GM18861 (cell line): ENCODE data around the gene CST4.
"Not testable (repeated sequence)": the region's sequence is repeated elsewhere in the genome, so short reads cannot be mapped to it uniquely, and the experiment has no call there.

Experiments used
- ATAC-seq: cut with Tn5 transposase; IDR thresholded peaks from one replicate; pipeline ENCODE4 v1.9.1; 2021; ENCODE audit not compliant: unreplicated experiment

CST4 gene

GRCh38 chr20:23662276-23662870, 26.5 kb downstream of the CST4 start:
- no peak for ATAC-seq

DNA sequence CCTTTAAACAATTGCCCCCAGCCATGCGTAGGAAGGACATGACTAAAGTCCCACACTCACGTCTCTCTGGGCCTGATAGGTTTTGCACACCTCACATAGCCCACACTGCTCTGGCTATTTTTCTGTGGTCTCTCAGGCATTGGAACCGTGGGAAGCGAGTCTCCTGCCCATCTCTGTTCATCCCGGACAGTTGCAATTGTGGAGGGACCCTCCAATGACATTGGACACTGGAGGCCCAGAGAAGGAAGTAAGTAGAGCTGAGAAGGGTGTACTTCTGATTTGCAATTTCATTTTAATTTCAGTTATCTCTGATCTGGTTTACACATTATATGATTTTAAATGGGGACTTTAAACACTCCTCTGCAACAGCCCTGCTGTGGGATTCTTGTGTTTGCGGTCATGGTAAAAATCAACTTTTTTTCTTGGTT, 27.8 kb downstream of the CST4 start:
- no peak for ATAC-seq

DNA sequence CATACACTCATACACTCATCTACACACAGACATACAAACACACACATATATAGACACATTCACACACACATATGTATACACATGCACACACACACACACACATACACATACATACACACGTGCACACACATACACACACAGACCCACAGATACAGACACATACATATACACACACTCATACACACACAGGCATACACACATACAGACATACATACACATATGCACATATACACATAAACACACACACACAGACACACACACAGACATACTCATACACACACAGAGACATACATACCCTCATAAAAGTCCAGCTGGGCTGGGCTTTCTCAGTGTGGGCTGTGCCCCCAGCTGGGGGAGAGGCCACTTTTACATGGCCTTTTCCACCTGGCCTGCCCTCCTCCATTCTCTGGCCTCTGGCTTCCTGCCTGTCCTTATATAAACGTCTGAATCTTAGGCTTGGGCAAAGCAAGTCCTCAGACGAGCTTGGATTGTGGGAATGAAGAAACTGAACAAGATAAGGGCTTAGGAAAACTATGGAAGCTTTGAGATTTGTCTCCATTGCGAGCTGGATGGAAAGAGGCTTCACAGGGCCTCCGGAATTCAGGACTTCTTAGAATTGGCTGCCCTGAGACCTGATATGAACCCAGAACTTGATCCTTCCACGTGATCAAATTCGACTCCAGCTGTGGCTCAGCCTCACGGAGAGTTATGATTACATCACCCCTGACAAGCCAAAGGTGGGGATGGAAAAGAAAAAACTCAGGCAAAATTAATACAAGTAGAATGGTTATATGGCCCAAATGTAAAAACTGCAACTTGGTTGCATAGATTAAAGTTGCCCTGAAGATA, 28.6 kb downstream of the CST4 start:
- no peak for ATAC-seq

DNA sequence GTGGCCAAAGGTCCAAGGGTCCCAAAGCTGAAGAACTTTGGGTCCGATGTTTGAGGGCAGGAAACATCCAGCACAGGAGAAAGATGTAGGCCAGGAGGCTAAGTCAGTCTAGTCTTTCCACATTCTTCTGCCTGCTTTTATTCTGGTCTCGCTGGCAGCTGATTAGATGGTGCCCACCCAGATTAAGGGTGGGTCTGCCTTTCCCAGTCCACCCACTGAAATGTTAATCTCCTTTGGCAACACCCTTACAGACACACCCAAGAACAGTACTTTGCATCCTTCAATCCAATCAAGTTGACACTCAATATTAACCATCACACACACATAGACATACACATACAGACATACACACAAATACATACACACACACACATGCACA, 29.2 kb downstream of the CST4 start:
- ATAC-seq, result not testable (repeated sequence)

GRCh38 chr20:23658989-23659609, 29.7 kb downstream of the CST4 start:
- ATAC-seq, result no peak

DNA sequence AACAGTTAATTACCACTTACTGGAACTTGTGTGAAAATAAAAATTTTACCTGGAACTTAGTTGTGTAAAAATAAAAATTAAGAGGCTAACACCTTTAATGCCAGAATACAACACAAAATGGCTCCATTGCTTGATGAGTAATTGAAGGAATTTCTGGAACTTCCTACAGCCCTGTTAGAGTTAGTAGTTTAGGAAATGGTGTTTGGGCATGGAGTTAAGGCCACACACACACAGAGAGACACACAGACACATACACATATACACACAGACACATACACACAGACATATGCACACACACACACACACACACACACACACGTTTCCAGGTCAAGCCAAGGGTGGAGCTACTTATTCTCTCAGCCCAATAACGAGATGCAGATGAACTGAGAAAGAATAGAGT, 30.5 kb downstream of the CST4 start:
- ATAC-seq, result no peak

DNA sequence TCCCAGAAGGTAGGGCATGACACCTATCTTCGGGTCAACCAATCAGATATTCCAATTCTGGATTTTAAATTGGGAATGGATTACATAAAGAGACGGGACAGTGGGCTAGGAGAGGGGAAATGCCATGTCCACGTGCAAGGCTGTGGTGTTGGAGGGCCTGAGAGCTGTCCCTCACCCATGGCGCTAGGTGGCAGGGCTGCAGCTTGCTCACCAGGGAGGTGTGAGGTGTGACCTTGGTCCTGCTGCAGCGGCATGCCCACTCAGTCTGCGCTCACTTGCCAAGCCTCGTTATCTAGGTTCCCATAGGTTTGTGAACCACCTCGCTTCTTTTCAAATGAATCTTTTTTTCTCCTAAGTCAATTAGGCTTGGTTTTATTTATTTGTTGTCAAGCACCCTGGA, 31.6 kb downstream of the CST4 start:
- no peak for ATAC-seq

DNA sequence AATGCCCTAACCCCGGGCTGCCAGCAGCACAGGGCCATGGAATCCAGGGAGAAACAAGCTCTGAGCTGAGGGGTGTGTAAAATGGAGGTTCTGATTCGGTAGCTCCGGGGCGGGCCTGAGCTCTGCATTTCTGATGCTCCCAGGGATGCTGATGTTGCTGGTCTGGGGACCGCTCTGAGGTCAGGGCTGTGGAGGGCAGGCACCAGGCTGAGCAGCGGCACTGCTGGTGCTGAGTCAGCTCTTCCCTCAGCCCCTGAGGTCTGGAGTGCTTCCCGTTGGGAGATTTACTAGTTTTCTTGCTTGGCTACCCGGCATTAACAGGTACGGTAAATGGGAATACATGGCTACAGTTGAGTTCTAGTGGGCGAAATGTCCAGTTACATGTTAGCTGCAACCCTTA, 32.5 kb downstream of the CST4 start:
- no peak for ATAC-seq

DNA sequence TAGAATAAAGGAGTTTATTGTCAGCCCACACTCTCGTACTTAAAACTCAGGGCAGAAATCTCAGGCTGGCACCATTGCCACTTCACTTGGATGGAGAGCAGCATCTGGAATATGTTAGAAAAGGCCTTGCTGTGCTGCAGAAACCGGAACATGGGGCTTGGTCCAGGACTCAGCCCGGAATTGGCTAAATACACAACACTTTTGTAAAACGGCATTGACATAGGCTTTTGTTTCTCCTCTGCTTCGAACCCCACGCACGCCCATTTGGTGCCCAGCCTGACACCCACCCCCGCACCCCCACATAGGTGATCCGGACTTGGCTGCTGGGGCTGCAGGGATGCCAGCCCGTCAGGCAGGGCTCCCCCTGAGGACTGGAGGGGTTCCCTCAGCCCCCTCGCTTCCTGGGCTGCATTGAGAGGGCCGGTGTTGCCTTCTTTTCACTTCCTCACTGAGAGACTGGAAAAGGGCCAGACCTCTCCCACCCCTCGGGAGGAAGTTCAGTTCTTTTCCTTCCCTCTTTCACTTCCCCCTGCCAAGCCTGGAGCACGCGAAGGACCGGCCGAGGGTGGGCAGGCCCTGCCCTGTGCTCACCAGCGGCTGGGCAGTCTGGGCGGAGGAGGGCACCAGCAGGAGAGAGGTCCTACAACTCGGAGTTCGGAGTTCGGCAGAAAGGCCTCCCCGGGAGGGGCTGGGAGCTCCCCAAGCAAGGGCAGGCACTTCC, 33.2 kb downstream of the CST4 start:
- no peak for ATAC-seq

- no peak for ATAC-seq
Measured at GRCh38 chr20:23654717-23655116, 34.1 kb downstream of the CST4 start.

GRCh38 chr20:23654000-23654399, 34.8 kb downstream of the CST4 start:
- no peak for ATAC-seq

DNA sequence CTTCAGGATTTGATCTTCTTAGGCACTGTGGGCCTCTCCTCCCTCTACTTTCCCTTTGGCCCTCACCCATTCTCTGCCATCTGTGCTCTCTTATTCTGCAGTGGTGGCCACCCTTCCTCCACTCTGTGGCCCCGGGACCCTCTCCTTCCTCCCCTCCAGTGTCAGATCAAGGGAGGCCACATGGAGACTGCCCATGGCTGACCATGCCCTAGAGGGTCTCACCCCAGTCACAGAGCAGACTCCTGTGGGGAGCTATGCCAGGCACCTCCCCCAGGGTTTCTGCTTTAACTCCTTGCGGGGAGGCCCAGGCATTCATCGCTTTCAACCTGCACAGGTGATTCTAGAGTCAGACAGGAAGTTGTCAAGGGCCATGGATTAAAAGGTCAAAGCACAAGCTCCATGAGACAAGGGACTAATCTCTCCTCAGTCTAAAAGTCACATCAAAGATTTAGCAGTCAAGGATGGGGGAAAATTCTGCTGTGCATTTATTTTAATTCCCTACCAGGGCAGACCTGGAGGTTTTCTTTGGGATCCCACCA, 35.4 kb downstream of the CST4 start:
- no peak for ATAC-seq

GRCh38 chr20:23652926-23653325, 35.9 kb downstream of the CST4 start:
- ATAC-seq, result no peak

DNA sequence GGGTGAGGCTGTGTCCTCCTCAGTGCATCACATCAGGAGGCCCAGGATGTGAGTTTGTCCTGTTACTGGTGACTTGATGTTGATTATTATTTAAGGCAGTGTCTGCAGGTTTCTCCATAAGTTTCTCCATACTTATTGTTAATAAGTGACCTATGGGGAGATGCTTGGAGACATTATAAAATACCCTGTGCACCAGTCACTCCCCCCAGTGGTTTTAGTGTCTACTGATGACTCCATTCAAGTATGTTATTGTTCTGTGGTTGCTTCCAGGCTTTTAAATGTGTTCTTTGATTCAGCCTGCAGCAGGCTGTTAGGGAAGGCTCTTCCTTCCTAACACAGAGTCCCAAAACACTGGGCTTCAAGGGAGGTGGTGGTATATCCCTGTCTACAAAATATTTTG, 36.5 kb downstream of the CST4 start:
- ATAC-seq, result no peak

GRCh38 chr20:23651117-23651516, 37.7 kb downstream of the CST4 start:
- ATAC-seq, result no peak

- ATAC-seq, result no peak
Measured at GRCh38 chr20:23649830-23650417, 38.9 kb downstream of the CST4 start.

DNA sequence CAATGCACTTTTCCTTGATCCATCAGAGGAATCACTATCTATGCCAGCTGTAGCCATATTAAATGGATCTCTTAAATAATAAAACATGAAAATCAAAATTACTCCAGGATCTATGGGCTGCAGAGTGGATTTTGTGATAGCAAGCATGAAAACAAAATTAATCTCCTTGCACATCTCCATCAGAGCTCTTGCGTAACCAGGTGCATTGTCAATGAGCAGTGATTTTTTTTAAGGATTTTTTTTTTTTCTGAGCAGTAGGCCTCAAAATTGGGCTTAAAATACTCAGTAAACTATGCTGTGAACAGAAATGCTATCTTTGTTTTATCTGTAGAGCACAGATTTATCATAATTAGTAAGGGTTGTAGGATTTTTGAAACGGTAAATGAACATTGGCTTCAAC, 39.6 kb downstream of the CST4 start:
- ATAC-seq, result no peak

GRCh38 chr20:23647346-23647745, 41.5 kb downstream of the CST4 start:
- no peak for ATAC-seq

- ATAC-seq, result no peak
Measured at GRCh38 chr20:23646106-23646873, 42.5 kb downstream of the CST4 start.

GRCh38 chr20:23645575-23645974, 43.3 kb downstream of the CST4 start:
- ATAC-seq, result no peak
